ENCODE data around the gene ASTN1. TPM values are rescaled to one million over a fixed set of nuclear protein-coding genes. Genes with fewer than 3 reads are reported as not detected.

ASTN1 gene
- total RNA-seq, 1 donor: not detected

DNA sequence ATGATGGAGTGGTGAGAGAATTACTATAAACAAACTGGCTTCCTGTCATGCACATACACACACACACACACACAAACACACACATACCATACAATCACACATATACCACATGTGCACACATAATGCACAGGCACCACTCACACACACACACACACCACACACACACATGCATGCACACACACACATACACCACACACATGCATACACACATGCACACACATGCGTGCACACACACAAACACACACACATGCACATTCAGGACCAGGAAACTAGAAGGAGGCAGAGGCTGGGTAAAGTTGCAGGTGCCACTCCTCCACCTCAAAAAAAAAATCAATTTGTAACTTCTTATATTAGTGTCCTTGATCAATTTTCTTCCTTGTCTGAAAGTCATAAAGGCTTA is 153.0 kb downstream of the ASTN1 start:
- Histone ChIP-seq H3K9me3 (ENCODE audit: low read depth, low read length) (no peaks in the 10 kb centered on the region), H3K4me1 (ENCODE audit: insufficient read depth, low read length) (no peaks in the 10 kb centered on the region), H3K4me3 (ENCODE audit: low read length) (no peak overlapping the region), H3K27me3 (ENCODE audit: insufficient read depth, low read length) (no peaks in the 10 kb centered on the region)

GRCh38 chr1:177010211-177010825 is 154.2 kb downstream of the ASTN1 start:
- H3K9me3 ChIP-seq (ENCODE audit: low read depth, low read length): no peaks in the 10 kb centered on the region
- no peaks in the 10 kb centered on the region for H3K27me3 ChIP-seq (ENCODE audit: insufficient read depth, low read length)
- H3K4me1 ChIP-seq (ENCODE audit: insufficient read depth, low read length): no peaks in the 10 kb centered on the region
- H3K4me3 ChIP-seq (ENCODE audit: low read length): no peak overlapping the region

DNA sequence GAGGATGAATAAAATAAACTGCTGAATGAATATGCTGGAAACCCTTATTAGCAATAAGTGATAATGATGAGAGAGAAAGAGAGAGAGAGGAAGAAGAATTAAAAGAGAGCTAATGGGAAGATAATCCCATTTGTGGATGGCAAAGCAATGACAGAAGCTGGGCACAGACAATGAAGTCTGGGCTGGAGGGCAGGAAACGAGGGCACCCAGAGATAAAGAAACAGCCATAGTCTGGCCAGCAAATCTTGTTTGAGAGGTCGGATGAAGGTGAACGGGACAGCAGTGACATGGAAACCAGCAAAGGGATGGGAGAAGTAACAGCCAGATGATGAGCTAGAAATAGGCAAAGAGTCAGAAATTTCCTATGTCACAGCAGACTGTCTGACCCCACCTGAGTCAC is 155.9 kb downstream of the ASTN1 start:
- Histone ChIP-seq H3K9me3 (ENCODE audit: low read depth, low read length) (no peaks in the 10 kb centered on the region), H3K27me3 (ENCODE audit: insufficient read depth, low read length) (no peaks in the 10 kb centered on the region), H3K4me1 (ENCODE audit: insufficient read depth, low read length) (no peaks in the 10 kb centered on the region), H3K4me3 (ENCODE audit: low read length) (no peak overlapping the region)

DNA sequence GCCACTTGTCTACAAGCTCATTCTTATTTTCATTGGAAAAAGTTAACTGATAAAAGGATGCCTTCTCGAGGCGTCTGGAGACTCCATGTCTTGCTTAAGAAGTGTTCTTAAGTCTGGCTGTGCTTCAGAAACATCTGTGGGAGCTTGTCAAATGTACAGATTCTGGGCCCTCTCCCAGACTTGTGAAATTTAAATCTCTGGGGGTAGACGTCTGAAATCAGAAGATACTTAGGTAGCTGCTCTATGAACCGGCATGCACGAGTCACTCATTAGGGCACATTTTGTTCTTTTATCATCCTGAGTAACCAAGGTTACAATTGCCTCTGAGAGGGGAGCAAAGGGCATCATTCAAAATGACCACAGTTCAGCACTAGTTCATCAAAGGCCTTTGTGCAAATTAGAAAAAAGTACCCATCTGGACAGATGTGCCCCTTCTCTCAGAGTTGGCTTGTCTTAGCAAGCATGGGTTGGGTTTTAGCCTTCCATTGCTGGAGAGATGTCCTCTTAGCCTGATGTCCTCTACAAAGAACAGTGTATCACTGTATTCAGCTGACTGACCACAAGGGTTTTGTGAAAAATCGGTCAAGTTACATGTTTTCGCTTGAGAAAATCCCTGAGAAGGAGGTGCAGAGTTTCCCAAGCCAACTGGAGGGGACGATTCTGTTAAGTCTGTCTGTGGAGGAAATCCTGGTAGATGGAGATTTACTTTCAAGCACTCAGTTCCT is 156.9 kb downstream of the ASTN1 start:
- Histone ChIP-seq H3K27me3 (ENCODE audit: insufficient read depth, low read length) (no peaks in the 10 kb centered on the region), H3K4me1 (ENCODE audit: insufficient read depth, low read length) (no peaks in the 10 kb centered on the region), H3K9me3 (ENCODE audit: low read depth, low read length) (no peaks in the 10 kb centered on the region), H3K4me3 (ENCODE audit: low read length) (no peak overlapping the region)

- H3K27me3 ChIP-seq (ENCODE audit: insufficient read depth, low read length): no peaks in the 10 kb centered on the region
- no peak overlapping the region for H3K4me3 ChIP-seq (ENCODE audit: low read length)
- H3K4me1 ChIP-seq (ENCODE audit: insufficient read depth, low read length): no peaks in the 10 kb centered on the region
- no peaks in the 10 kb centered on the region for H3K9me3 ChIP-seq (ENCODE audit: low read depth, low read length)
Measured at GRCh38 chr1:177002891-177003290, 161.6 kb downstream of the ASTN1 start.

DNA sequence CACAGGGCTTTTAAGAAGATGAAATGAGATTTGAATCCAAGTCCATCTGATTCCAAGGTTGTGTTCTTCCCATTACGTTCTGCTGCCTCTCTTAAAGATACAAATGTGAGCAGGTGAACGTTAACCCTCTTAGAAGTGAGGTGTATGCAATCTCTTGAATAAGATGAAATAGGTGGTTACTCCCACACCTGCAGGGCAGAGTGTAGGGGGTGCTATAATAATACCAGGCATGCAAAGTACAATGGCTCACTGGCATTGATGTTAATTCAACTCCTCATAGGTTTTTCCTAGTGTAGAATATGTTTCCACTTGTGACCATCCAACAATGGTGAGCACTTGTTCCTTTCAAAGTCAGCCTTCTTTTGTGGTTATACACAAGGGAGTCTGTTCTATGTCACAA is 163.0 kb downstream of the ASTN1 start:
- Histone ChIP-seq H3K9me3 (ENCODE audit: low read depth, low read length) (no peaks in the 10 kb centered on the region), H3K4me1 (ENCODE audit: insufficient read depth, low read length) (no peaks in the 10 kb centered on the region), H3K4me3 (ENCODE audit: low read length) (no peak overlapping the region), H3K27me3 (ENCODE audit: insufficient read depth, low read length) (no peaks in the 10 kb centered on the region)

GRCh38 chr1:176998183-176998795 is 166.2 kb downstream of the ASTN1 start:
- no peak overlapping the region for H3K4me3 ChIP-seq (ENCODE audit: low read length)
- H3K27me3 ChIP-seq (ENCODE audit: insufficient read depth, low read length): no peaks in the 10 kb centered on the region
- no peaks in the 10 kb centered on the region for H3K4me1 ChIP-seq (ENCODE audit: insufficient read depth, low read length)
- H3K9me3 ChIP-seq (ENCODE audit: low read depth, low read length): no peaks in the 10 kb centered on the region

- no peaks in the 10 kb centered on the region for H3K4me1 ChIP-seq (ENCODE audit: insufficient read depth, low read length)
- H3K4me3 ChIP-seq (ENCODE audit: low read length): no peak overlapping the region
- H3K27me3 ChIP-seq (ENCODE audit: insufficient read depth, low read length): no peaks in the 10 kb centered on the region
- H3K9me3 ChIP-seq (ENCODE audit: low read depth, low read length): no peaks in the 10 kb centered on the region
Measured at GRCh38 chr1:176996456-176997090, 167.9 kb downstream of the ASTN1 start.

GRCh38 chr1:176994931-176995596 is 169.4 kb downstream of the ASTN1 start:
- H3K4me1 ChIP-seq (ENCODE audit: insufficient read depth, low read length): no peaks in the 10 kb centered on the region
- no peaks in the 10 kb centered on the region for H3K27me3 ChIP-seq (ENCODE audit: insufficient read depth, low read length)
- H3K9me3 ChIP-seq (ENCODE audit: low read depth, low read length): no peaks in the 10 kb centered on the region
- no peak overlapping the region for H3K4me3 ChIP-seq (ENCODE audit: low read length)

DNA sequence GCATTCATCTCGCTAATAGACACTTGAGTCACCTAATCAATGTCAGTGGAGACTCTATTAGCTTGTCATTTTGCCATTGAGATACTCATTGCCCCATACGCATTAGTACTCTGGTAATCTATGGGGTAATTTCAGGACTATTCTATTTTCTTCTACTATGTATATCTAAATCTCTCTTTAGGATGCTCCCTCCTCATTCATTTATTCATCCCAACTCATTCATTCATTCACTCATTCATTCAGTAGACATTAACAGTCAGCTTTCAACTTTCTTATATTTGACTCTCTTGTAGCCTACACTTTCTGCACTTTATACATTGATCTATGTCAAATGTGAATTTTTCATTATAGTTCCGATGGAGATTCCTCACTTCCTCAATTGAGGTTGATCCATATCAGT is 170.9 kb downstream of the ASTN1 start:
- Histone ChIP-seq H3K9me3 (ENCODE audit: low read depth, low read length) (no peaks in the 10 kb centered on the region), H3K27me3 (ENCODE audit: insufficient read depth, low read length) (no peaks in the 10 kb centered on the region), H3K4me1 (ENCODE audit: insufficient read depth, low read length) (no peaks in the 10 kb centered on the region), H3K4me3 (ENCODE audit: low read length) (no peak overlapping the region)

DNA sequence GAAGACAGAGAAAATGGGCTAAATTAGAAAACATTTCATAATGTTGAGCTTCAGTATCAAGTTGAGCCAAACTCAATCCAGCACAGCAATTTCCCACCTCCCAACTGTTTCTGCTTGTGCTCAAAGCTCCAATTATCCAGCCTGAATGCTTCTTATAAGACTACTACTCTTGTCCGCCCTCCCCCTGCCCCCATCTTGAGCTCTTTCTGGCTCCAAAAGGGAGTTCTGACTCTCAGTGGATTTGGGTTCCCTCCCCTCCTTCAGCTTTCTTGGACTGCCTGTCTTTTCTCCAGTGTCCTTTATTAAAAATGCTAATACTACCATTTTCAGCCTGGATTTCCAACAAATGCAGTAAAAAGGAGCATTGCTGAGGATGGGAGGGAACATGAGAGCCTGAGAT is 174.8 kb downstream of the ASTN1 start:
- Histone ChIP-seq H3K9me3 (ENCODE audit: low read depth, low read length) (no peaks in the 10 kb centered on the region), H3K4me1 (ENCODE audit: insufficient read depth, low read length) (no peaks in the 10 kb centered on the region), H3K4me3 (ENCODE audit: low read length) (no peak overlapping the region), H3K27me3 (ENCODE audit: insufficient read depth, low read length) (no peaks in the 10 kb centered on the region)

DNA sequence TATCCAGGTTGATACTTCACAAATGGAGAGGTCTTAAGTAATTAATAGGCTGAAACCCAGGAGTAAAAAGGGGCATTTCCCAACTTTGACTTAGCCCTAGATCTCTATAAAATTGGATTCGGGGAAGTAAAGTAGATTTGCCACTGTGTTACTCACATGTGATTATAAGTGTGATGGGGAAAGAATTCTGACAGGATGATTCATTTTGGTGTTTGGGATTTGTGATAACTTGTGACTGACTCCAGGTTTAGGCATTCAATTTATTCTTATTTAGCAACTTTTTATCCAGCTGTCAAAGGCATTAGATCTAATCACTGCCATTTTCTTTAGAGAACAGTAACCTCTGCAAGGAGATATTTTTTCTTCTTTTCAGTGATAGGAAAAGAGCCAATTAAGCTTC is 175.5 kb downstream of the ASTN1 start:
- no peak overlapping the region for H3K4me3 ChIP-seq (ENCODE audit: low read length)
- H3K4me1 ChIP-seq (ENCODE audit: insufficient read depth, low read length): no peaks in the 10 kb centered on the region
- H3K9me3 ChIP-seq (ENCODE audit: low read depth, low read length): no peaks in the 10 kb centered on the region
- H3K27me3 ChIP-seq (ENCODE audit: insufficient read depth, low read length): no peaks in the 10 kb centered on the region

- Histone ChIP-seq H3K27me3 (ENCODE audit: insufficient read depth, low read length) (no peaks in the 10 kb centered on the region), H3K9me3 (ENCODE audit: low read depth, low read length) (no peaks in the 10 kb centered on the region), H3K4me1 (ENCODE audit: insufficient read depth, low read length) (no peaks in the 10 kb centered on the region), H3K4me3 (ENCODE audit: low read length) (no peak overlapping the region)
Measured at GRCh38 chr1:176987016-176987415, 177.5 kb downstream of the ASTN1 start.

DNA sequence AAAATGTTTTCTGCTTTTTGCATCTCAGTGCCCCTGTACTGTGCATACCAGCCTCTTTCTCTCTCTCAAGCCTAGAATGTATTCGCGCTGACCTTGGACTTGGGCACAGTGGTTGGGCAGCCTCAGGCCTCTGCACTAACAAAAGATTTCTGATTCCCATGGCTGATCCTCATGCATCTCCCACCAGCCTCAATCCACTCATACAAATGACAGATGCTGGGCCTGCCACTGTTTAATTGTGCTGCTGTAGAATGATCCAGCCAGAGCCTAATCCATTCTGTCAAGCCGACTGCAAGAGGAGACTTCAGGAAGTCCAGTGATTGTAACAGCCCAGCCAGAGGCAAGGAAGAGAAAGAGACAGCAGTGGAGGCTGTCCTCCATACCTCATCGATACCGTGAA is 180.8 kb downstream of the ASTN1 start:
- no peaks in the 10 kb centered on the region for H3K27me3 ChIP-seq (ENCODE audit: insufficient read depth, low read length)
- no peak overlapping the region for H3K4me3 ChIP-seq (ENCODE audit: low read length)
- H3K9me3 ChIP-seq (ENCODE audit: low read depth, low read length): no peaks in the 10 kb centered on the region
- H3K4me1 ChIP-seq (ENCODE audit: insufficient read depth, low read length): no peaks in the 10 kb centered on the region

- H3K27me3 ChIP-seq (ENCODE audit: insufficient read depth, low read length): no peaks in the 10 kb centered on the region
- H3K4me1 ChIP-seq (ENCODE audit: insufficient read depth, low read length): no peaks in the 10 kb centered on the region
- no peak overlapping the region for H3K4me3 ChIP-seq (ENCODE audit: low read length)
- no peaks in the 10 kb centered on the region for H3K9me3 ChIP-seq (ENCODE audit: low read depth, low read length)
Measured at GRCh38 chr1:176976771-176977170, 187.7 kb downstream of the ASTN1 start.
